NT2/D1 (cell line): ENCODE results near the gene IER5L.

Experiments
- DNase-seq: peaks from one replicate; pipeline ENCODE4 v3.0.0-alpha.2; 2011; ENCODE audit warnings: low read depth, low spot score
- H3K27me3 ChIP-seq: 2 replicates; pipeline ENCODE4 v1.6.0; 2011; ENCODE audit warnings: mild to moderate bottlenecking; ENCODE audit not compliant: insufficient read length, insufficient read depth
- H3K36me3 ChIP-seq: 2 replicates; pipeline ENCODE4 v1.6.1; 2011; ENCODE audit warnings: mild to moderate bottlenecking, low read length, mixed read lengths; ENCODE audit not compliant: insufficient read depth, insufficient read length
- H3K4me1 ChIP-seq: 2 replicates; pipeline ENCODE4 v1.5.1; 2011; ENCODE audit not compliant: insufficient read depth, insufficient read length
- H3K4me3 ChIP-seq: 2 replicates; pipeline ENCODE4 v1.5.1; 2011; ENCODE audit warnings: low read depth; ENCODE audit not compliant: insufficient read length
- H3K9ac ChIP-seq: 2 replicates; pipeline ENCODE4 v1.6.0; 2011; ENCODE audit warnings: low read depth; ENCODE audit not compliant: insufficient read length
- H3K9me3 ChIP-seq: 2 replicates; pipeline ENCODE4 v1.5.1; 2011; ENCODE audit warnings: mild to moderate bottlenecking, low read length; ENCODE audit not compliant: insufficient read depth
- SUZ12 ChIP-seq: IDR thresholded peaks from 2 replicates; pipeline ENCODE4 v1.6.1; 2011; ENCODE audit not compliant: insufficient read length, insufficient read depth; ENCODE audit errors: extremely low read depth
- YY1 ChIP-seq: IDR thresholded peaks from 2 replicates; pipeline ENCODE4 v1.6.1; 2011; ENCODE audit not compliant: insufficient read length, insufficient read depth
- ZNF274 ChIP-seq: IDR thresholded peaks from 2 replicates; pipeline ENCODE4 v1.6.1; 2011; ENCODE audit warnings: mild to moderate bottlenecking, low read depth, low read length

IER5L gene

DNA sequence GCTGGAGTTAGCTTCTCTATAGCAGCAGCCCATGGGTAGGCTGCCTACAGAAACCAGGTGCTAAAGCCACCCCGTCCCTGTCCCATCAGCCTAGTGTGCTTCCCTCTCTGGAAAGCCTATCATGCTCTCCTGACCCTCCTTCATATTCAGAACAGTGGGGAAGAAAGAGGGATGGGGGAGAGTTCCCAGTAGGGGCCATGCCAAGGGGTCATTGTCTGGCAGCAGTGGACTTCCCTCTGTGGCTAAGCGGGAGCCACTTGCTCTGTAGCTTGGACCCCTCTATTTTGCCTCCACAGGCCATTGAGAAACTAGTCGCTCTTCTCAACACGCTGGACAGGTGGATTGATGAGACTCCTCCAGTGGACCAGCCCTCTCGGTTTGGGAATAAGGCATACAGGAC is 49.4 kb downstream of the IER5L start:
- peaks cover 75% of the 10 kb centered on the region for H3K36me3 ChIP-seq
- H3K9me3 ChIP-seq, result no peaks in the 10 kb centered on the region
- H3K4me1 ChIP-seq, result peaks cover 27% of the 10 kb centered on the region
- no peak for DNase-seq
- H3K9ac ChIP-seq, result peak overlapping the region; percentile 3
- no peak overlapping the region for H3K4me3 ChIP-seq
- no peaks in the 10 kb centered on the region for H3K27me3 ChIP-seq
- TF ChIP-seq SUZ12 (no peak), ZNF274 (no peak)

DNA sequence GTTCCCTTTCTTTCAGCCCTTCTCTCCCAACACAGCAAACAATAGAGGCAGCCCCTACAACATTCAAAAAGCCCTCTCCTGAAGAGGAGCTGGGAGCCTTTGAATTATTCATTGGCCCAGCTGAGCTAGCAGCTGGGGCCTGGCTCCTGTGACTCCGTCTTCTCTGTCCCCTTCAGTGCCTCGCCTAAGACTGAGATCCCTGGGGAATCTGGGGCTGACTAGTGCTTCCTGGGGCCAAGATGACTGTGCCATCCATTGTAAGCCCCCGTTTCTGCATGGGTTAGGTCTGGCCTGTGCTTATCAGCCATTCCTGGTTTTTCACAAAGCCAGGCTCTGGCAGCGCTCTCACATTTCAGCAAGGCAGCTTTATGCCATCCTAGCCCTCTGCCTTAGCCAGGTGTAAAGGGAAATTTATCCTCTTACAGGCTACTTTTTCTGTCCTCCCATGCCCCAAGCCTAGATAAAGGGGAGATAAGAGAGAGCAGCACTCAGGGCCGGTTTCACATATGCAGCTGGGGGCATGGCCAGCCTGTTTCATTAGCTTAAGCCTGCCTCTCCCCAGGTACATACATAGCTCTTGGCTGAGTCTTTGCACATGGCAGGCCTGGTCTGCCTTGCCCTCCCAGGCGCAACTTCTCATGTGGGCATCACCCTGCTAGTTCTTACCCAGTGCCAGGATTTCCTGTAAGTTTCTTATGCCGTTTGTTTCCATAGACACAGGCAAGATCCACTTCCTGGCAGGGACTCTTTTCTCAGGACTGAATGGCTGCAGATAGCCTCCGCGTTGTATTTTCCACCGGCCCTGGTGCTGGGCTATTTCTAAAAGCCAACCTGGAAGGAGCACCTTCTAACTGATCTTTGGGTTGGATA is 51.1 kb downstream of the IER5L start:
- no peak for TF ChIP-seq ZNF274
- no peak for TF ChIP-seq YY1
- TF ChIP-seq SUZ12, result no peak
- Histone ChIP-seq H3K4me3 (no peak overlapping the region), H3K36me3 (peaks cover 73% of the 10 kb centered on the region), H3K4me1 (peaks cover 23% of the 10 kb centered on the region), H3K9me3 (no peaks in the 10 kb centered on the region), H3K9ac (peak overlapping the region; percentile 68), H3K27me3 (no peaks in the 10 kb centered on the region)
- DNase-seq, result peak; percentile 84
